Gastrocnemius medialis (tissue), 4 donors: ENCODE results near the gene DAB2IP. TPM values are rescaled to one million over a fixed set of nuclear protein-coding genes. Genes with fewer than 3 reads are reported as not detected.

Experiments used
- ATAC-seq, 2 donors: fragments of 150-250 bp; one replicate each; pipeline ENCODE4 v1.9.1; 2016
- DNase-seq, 2 donors: peaks; one replicate each; pipeline ENCODE4 v3.0.0-alpha.2; 2019
- H3K27ac ChIP-seq, 4 donors: fragments of 200-600 bp; sonication (generic); 1 replicate in 1 of 4; 2 replicates in 3 of 4; pipeline ENCODE4 v1.5.1; 2016 to 2018; ENCODE audit warnings: mild to moderate bottlenecking in 2 of 4, moderate library complexity in 1 of 4
- H3K27me3 ChIP-seq, 3 donors: fragments of 200-600 bp; sonication (generic) in 2 of 3; 1 replicate in 1 of 3; 2 replicates in 2 of 3; pipeline versions ENCODE4 v1.5.1 to v1.6.0; 2016 to 2019; ENCODE audit warnings: mild to moderate bottlenecking in 1 of 3, moderate library complexity in 1 of 3
- H3K36me3 ChIP-seq, 2 donors: fragments of 200-600 bp; sonication (generic) in 1 of 2; one replicate each; pipeline ENCODE4 v1.5.1; 2017 to 2018
- H3K4me1 ChIP-seq, 2 donors: fragments of 200-600 bp; sonication (generic) in 1 of 2; one replicate each; pipeline ENCODE4 v1.5.1; 2016 to 2017; ENCODE audit warnings: mild to moderate bottlenecking in 2 of 2
- H3K4me3 ChIP-seq, 4 donors: fragments of 200-600 bp; sonication (generic) in 3 of 4; 1 replicate in 1 of 4; 2 replicates in 3 of 4; pipeline ENCODE4 v1.5.1; 2016 to 2019; ENCODE audit warnings: mild to moderate bottlenecking in 2 of 4
- H3K9me3 ChIP-seq, 3 donors: fragments of 200-600 bp; sonication (generic) in 2 of 3; 1 replicate in 1 of 3; 2 replicates in 2 of 3; pipeline ENCODE4 v1.5.1; 2016 to 2019
- CTCF ChIP-seq, 5 experiments: fragments of 450-650 bp in 3 of 5; fragments of 200-600 bp in 2 of 5; sonication (generic) in 2 of 5; IDR thresholded peaks in 4 of 5; conservative IDR thresholded peaks in 1 of 5; 1 replicate in 4 of 5; 2 replicates in 1 of 5; pipeline ENCODE4 v1.5.1; 2016 to 2019; ENCODE audit warnings: antibody characterized with exemption in 5 of 5, mild to moderate bottlenecking in 3 of 5, moderate library complexity in 3 of 5
- POLR2A ChIP-seq, 2 donors: fragments of 450-650 bp; IDR thresholded peaks; one replicate each; pipeline ENCODE4 v1.6.1; 2017; ENCODE audit warnings: antibody characterized with exemption in 2 of 2, mild to moderate bottlenecking in 2 of 2, moderate library complexity in 2 of 2
- in situ Hi-C, 4 donors: fragments of 200-750 bp; cut with MboI; loops; one replicate each; pipeline versions ENCODE4 v1.15.0 to v1.8.0; 2017; ENCODE audit warnings: low sequenced_read_pairs in 4 of 4
- intact Hi-C: fragments of 100-400 bp; cut with DNase I; formaldehyde crosslinking; loops from one replicate; pipeline ENCODE4 v1.15.1; 2023; ENCODE audit warnings: low total_unique reads
- total RNA-seq, 4 donors: library from RNA; depleted of rRNA; stranded (reverse); fragments of >200 nt; gene quantifications; one replicate each; pipeline versions ENCODE4 v1.1.0 to v1.2.3, GENCODE V29; 2016

Gene DAB2IP
- total RNA-seq, 4 donors from 2014 or later, result 22.7 to 68.2 (median 37.4) TPM

- no peak for DNase-seq
- ATAC-seq, result peak; percentile 26 to 28
These were observed 102.6 kb downstream of the DAB2IP start for GRCh38 chr9:121753802-121754654.

GRCh38 chr9:121754655-121755436 lies 103.4 kb downstream of the DAB2IP start:
- no peaks in the 10 kb centered on the region for H3K9me3 ChIP-seq
- H3K27me3 ChIP-seq, result no peaks in the 10 kb centered on the region
- in situ Hi-C loops (no loop called here), intact Hi-C loops (no loop called here)
- no peak overlapping the region for H3K4me3 ChIP-seq
- H3K27ac ChIP-seq, result peak overlapping the region; percentile 44 to 91 (median 74)
- TF ChIP-seq POLR2A (IDR thresholded peaks at IDR 0.05), result no peak
- no peak for TF ChIP-seq CTCF (IDR thresholded peaks at IDR 0.05 in 4 of 5, conservative IDR thresholded peaks at IDR 0.05 in 1 of 5)
- H3K4me1 ChIP-seq, result peaks cover 68 to 74% of the 10 kb centered on the region in 2 donors
- DNase-seq (no peak), ATAC-seq (no peak)
- peaks cover 0 to 17% of the 10 kb centered on the region in 2 donors for H3K36me3 ChIP-seq

More at GRCh38 chr9:121753802-121754654, 102.6 kb downstream of the DAB2IP start:
- Histone ChIP-seq H3K4me1 (peaks cover 76 to 82% of the 10 kb centered on the region in 2 donors), H3K27ac (peak overlapping the region in 3 of 4 donors; percentile 72 to 91 (median 77)), H3K36me3 (peaks cover 0 to 9% of the 10 kb centered on the region in 2 donors), H3K27me3 (no peaks in the 10 kb centered on the region), H3K4me3 (no peak overlapping the region), H3K9me3 (no peaks in the 10 kb centered on the region)
- TF ChIP-seq CTCF (IDR thresholded peaks at IDR 0.05 in 4 of 5, conservative IDR thresholded peaks at IDR 0.05 in 1 of 5) (no peak), POLR2A (IDR thresholded peaks at IDR 0.05) (peak in 1 of 2 donors; percentile 24)
- in situ Hi-C loops, result no loop called here
- intact Hi-C loops, result no loop called here

- TF ChIP-seq POLR2A (IDR thresholded peaks at IDR 0.05) (no peak), CTCF (IDR thresholded peaks at IDR 0.05 in 4 of 5, conservative IDR thresholded peaks at IDR 0.05 in 1 of 5) (no peak)
- Histone ChIP-seq H3K27me3 (no peaks in the 10 kb centered on the region), H3K4me1 (peaks cover 61 to 66% of the 10 kb centered on the region in 2 donors), H3K27ac (peak overlapping the region; percentile 41 to 91 (median 58)), H3K4me3 (no peak overlapping the region), H3K9me3 (no peaks in the 10 kb centered on the region), H3K36me3 (peaks cover 0 to 24% of the 10 kb centered on the region in 2 donors)
- ATAC-seq (no peak), DNase-seq (no peak)
- intact Hi-C loops, result no loop called here
- in situ Hi-C loops, result no loop called here
These were observed 104.1 kb downstream of the DAB2IP start for GRCh38 chr9:121755581-121755980.

- TF ChIP-seq CTCF (IDR thresholded peaks at IDR 0.05 in 4 of 5, conservative IDR thresholded peaks at IDR 0.05 in 1 of 5) (no peak), POLR2A (IDR thresholded peaks at IDR 0.05) (no peak)
- Histone ChIP-seq H3K36me3 (peaks cover 0 to 35% of the 10 kb centered on the region in 2 donors), H3K9me3 (no peaks in the 10 kb centered on the region), H3K27me3 (no peaks in the 10 kb centered on the region), H3K4me3 (no peak overlapping the region), H3K4me1 (peaks cover 52 to 55% of the 10 kb centered on the region in 2 donors), H3K27ac (peak overlapping the region; percentile 3 to 72 (median 12))
- ATAC-seq, result no peak
- intact Hi-C loops, result no loop called here
- in situ Hi-C loops, result no loop called here
- DNase-seq, result no peak
These were observed 105.2 kb downstream of the DAB2IP start for GRCh38 chr9:121756474-121757280.
